ENCODE measurements around the gene XPNPEP1.

Gene XPNPEP1

GRCh38 chr10:109964318-109964717 lies 41.0 kb upstream of the XPNPEP1 start:
- no peaks in the 10 kb centered on the region for H3K36me3 ChIP-seq
- H3K4me2 ChIP-seq: no peak overlapping the region
- H3K9me3 ChIP-seq (replicated peaks in 1 of 11): peaks cover 0 to 5% (median 0%) of the 10 kb centered on the region in 11 experiments; a peak in 2 of 22 replicates
- no peak overlapping the region for H3K27ac ChIP-seq
- no peak overlapping the region for H3K9ac ChIP-seq
- H4K20me1 ChIP-seq: no peaks in the 10 kb centered on the region
- peaks cover 0 to 7% (median 0%) of the 10 kb centered on the region in 10 experiments; a peak in 2 of 20 replicates for H3K4me1 ChIP-seq
- TF ChIP-seq Cebpa-rat (IDR thresholded peaks at IDR 0.05): no peak
- H3K27me3 ChIP-seq: no peaks in the 10 kb centered on the region
- H3K4me3 ChIP-seq: no peak overlapping the region

- Histone ChIP-seq H3K27me3 (no peaks in the 10 kb centered on the region), H3K9me3 (replicated peaks in 1 of 11) (no peaks in the 10 kb centered on the region), H3K4me2 (no peak overlapping the region), H4K20me1 (no peaks in the 10 kb centered on the region), H3K36me3 (no peaks in the 10 kb centered on the region), H3K4me3 (no peak overlapping the region), H3K4me1 (peaks cover 0 to 7% (median 0%) of the 10 kb centered on the region in 10 experiments; a peak in 2 of 20 replicates), H3K9ac (no peak overlapping the region), H3K27ac (no peak overlapping the region)
- TF ChIP-seq Cebpa-rat (IDR thresholded peaks at IDR 0.05): no peak
Observed at GRCh38 chr10:109963439-109963838, 40.1 kb upstream of the XPNPEP1 start.

- Histone ChIP-seq H4K20me1 (no peaks in the 10 kb centered on the region), H3K36me3 (no peaks in the 10 kb centered on the region), H3K4me2 (no peak overlapping the region), H3K4me3 (no peak overlapping the region), H3K9me3 (replicated peaks in 1 of 11) (no peaks in the 10 kb centered on the region), H3K9ac (no peak overlapping the region), H3K27me3 (no peaks in the 10 kb centered on the region), H3K4me1 (peaks cover 0 to 5% (median 0%) of the 10 kb centered on the region in 10 experiments; a peak in 2 of 20 replicates), H3K27ac (no peak overlapping the region)
- no peak for TF ChIP-seq Cebpa-rat (IDR thresholded peaks at IDR 0.05)
Observed at GRCh38 chr10:109962247-109962646, 38.9 kb upstream of the XPNPEP1 start.

- no peaks in the 10 kb centered on the region for H3K27me3 ChIP-seq
- H3K9ac ChIP-seq: no peak overlapping the region
- no peak overlapping the region for H3K4me2 ChIP-seq
Observed at GRCh38 chr10:109961174-109962001, 38.1 kb upstream of the XPNPEP1 start.

GRCh38 chr10:109960682-109961081 lies 37.4 kb upstream of the XPNPEP1 start:
- Histone ChIP-seq H3K4me2 (no peak overlapping the region), H3K4me3 (no peak overlapping the region), H3K27ac (no peak overlapping the region), H3K4me1 (no peaks in the 10 kb centered on the region), H3K27me3 (no peaks in the 10 kb centered on the region), H4K20me1 (no peaks in the 10 kb centered on the region), H3K36me3 (no peaks in the 10 kb centered on the region), H3K9ac (no peak overlapping the region), H3K9me3 (replicated peaks in 1 of 11) (no peaks in the 10 kb centered on the region)
- TF ChIP-seq Cebpa-rat (IDR thresholded peaks at IDR 0.05): no peak

More at GRCh38 chr10:109961174-109962001, 38.1 kb upstream of the XPNPEP1 start:
- TF ChIP-seq Cebpa-rat (IDR thresholded peaks at IDR 0.05): no peak
- Histone ChIP-seq H3K4me1 (no peaks in the 10 kb centered on the region), H3K36me3 (no peaks in the 10 kb centered on the region), H3K4me3 (no peak overlapping the region), H4K20me1 (no peaks in the 10 kb centered on the region), H3K27ac (no peak overlapping the region), H3K9me3 (replicated peaks in 1 of 11) (no peaks in the 10 kb centered on the region)

GRCh38 chr10:109959259-109960145 lies 36.2 kb upstream of the XPNPEP1 start:
- H4K20me1 ChIP-seq: no peaks in the 10 kb centered on the region
- H3K4me1 ChIP-seq: peaks cover 0 to 4% (median 0%) of the 10 kb centered on the region in 10 experiments; a peak in 1 of 20 replicates
- no peaks in the 10 kb centered on the region for H3K9me3 ChIP-seq (replicated peaks in 1 of 11)
- no peak overlapping the region for H3K27ac ChIP-seq
- TF ChIP-seq Cebpa-rat (IDR thresholded peaks at IDR 0.05): no peak
- H3K27me3 ChIP-seq: no peaks in the 10 kb centered on the region
- H3K4me3 ChIP-seq: no peak overlapping the region
- no peaks in the 10 kb centered on the region for H3K36me3 ChIP-seq
- no peak overlapping the region for H3K9ac ChIP-seq
- H3K4me2 ChIP-seq: no peak overlapping the region

GRCh38 chr10:109958059-109958458 lies 34.7 kb upstream of the XPNPEP1 start:
- Histone ChIP-seq H3K4me1 (peaks cover 0 to 4% (median 0%) of the 10 kb centered on the region in 10 experiments; a peak in 1 of 20 replicates), H3K4me3 (no peak overlapping the region), H3K9me3 (replicated peaks in 1 of 11) (no peaks in the 10 kb centered on the region), H4K20me1 (no peaks in the 10 kb centered on the region), H3K27me3 (no peaks in the 10 kb centered on the region), H3K36me3 (no peaks in the 10 kb centered on the region), H3K27ac (no peak overlapping the region), H3K9ac (no peak overlapping the region), H3K4me2 (no peak overlapping the region)
- TF ChIP-seq Cebpa-rat (IDR thresholded peaks at IDR 0.05): no peak

GRCh38 chr10:109957092-109957797 lies 33.9 kb upstream of the XPNPEP1 start:
- Histone ChIP-seq H3K27me3 (no peaks in the 10 kb centered on the region), H3K4me2 (no peak overlapping the region), H3K27ac (no peak overlapping the region), H3K9ac (no peak overlapping the region), H3K4me1 (peaks cover 0 to 4% (median 0%) of the 10 kb centered on the region in 10 experiments; a peak in 1 of 20 replicates), H4K20me1 (no peaks in the 10 kb centered on the region), H3K4me3 (no peak overlapping the region), H3K36me3 (no peaks in the 10 kb centered on the region), H3K9me3 (replicated peaks in 1 of 11) (peaks cover 0 to 4% (median 0%) of the 10 kb centered on the region in 11 experiments; a peak in 2 of 22 replicates)
- TF ChIP-seq Cebpa-rat (IDR thresholded peaks at IDR 0.05): no peak
